Tibial nerve (tissue), 4 donors: ENCODE measurements around the gene SHROOM3. TPM values are rescaled to one million over a fixed set of nuclear protein-coding genes. Genes with fewer than 3 reads are reported as not detected.

ENCODE experiments used
- DNase-seq, 2 donors: peaks; one replicate each; pipeline ENCODE4 v3.0.0-alpha.2; 2019; ENCODE audit warnings: low spot score in 2 of 2
- H3K27ac ChIP-seq, 4 donors: fragments of 200-600 bp; sonication (generic) in 3 of 4; one replicate each; pipeline ENCODE4 v1.5.1; 2017 to 2019; ENCODE audit warnings: mild to moderate bottlenecking in 1 of 4
- H3K27me3 ChIP-seq, 2 donors: fragments of 200-600 bp; sonication (generic) in 1 of 2; one replicate each; pipeline versions ENCODE4 v1.5.1 to v1.6.0; 2017 to 2019
- H3K36me3 ChIP-seq, 3 donors: fragments of 200-600 bp; sonication (generic); one replicate each; pipeline ENCODE4 v1.5.1; 2018 to 2019
- H3K4me1 ChIP-seq, 4 donors: fragments of 200-600 bp; sonication (generic) in 3 of 4; one replicate each; pipeline ENCODE4 v1.5.1; 2017 to 2019
- H3K4me3 ChIP-seq, 4 donors: fragments of 200-600 bp; sonication (generic) in 3 of 4; one replicate each; pipeline ENCODE4 v1.5.1; 2017 to 2019; ENCODE audit warnings: mild to moderate bottlenecking in 1 of 4, moderate library complexity in 1 of 4
- H3K9me3 ChIP-seq, 4 donors: fragments of 200-600 bp; sonication (generic) in 3 of 4; one replicate each; pipeline ENCODE4 v1.5.1; 2017 to 2019
- CTCF ChIP-seq, 5 experiments: fragments of 200-600 bp in 3 of 5; fragments of 450-650 bp in 2 of 5; sonication (generic) in 3 of 5; IDR thresholded peaks; one replicate each; pipeline ENCODE4 v1.5.1; 2016 to 2019; ENCODE audit warnings: antibody characterized with exemption in 5 of 5, mild to moderate bottlenecking in 3 of 5, moderate library complexity in 2 of 5
- EP300 ChIP-seq, 2 donors: sonication (generic); formaldehyde crosslinking; IDR thresholded peaks; one replicate each; pipeline ENCODE4 v1.6.1; 2017; ENCODE audit warnings: antibody characterized with exemption in 2 of 2, mild to moderate bottlenecking in 1 of 2
- POLR2A ChIP-seq, 2 donors: fragments of 450-650 bp; IDR thresholded peaks; one replicate each; pipeline ENCODE4 v1.6.1; 2017; ENCODE audit warnings: antibody characterized with exemption in 2 of 2, mild to moderate bottlenecking in 2 of 2, moderate library complexity in 2 of 2
- WGBS, 2 donors: methylation state at CpG; one replicate each; pipeline ENCODE4 v1.1.5; 2018; 5-methylcytosine and 5-hydroxymethylcytosine counted together
- total RNA-seq, 4 donors: library from RNA; depleted of rRNA; stranded (reverse); fragments of >200 nt; gene quantifications; one replicate each; pipeline ENCODE4 v1.1.0, GENCODE V29; 2016

Gene SHROOM3
- total RNA-seq, 4 donors from 2014 or later: 28.0 to 49.8 (median 37.9) TPM

GRCh38 chr4:76677571-76678326 lies 242.7 kb downstream of the SHROOM3 start:
- Histone ChIP-seq H3K9me3 (no peaks in the 10 kb centered on the region), H3K4me3 (no peak overlapping the region), H3K4me1 (peaks cover 0 to 6% (median 2%) of the 10 kb centered on the region in 4 donors), H3K27me3 (no peaks in the 10 kb centered on the region), H3K27ac (peak overlapping the region in 1 of 4 donors; percentile 10), H3K36me3 (no peaks in the 10 kb centered on the region)
- no peak for DNase-seq
- no peak for TF ChIP-seq EP300 (IDR thresholded peaks at IDR 0.05)
- TF ChIP-seq POLR2A (IDR thresholded peaks at IDR 0.05): no peak
- no peak for TF ChIP-seq CTCF (IDR thresholded peaks at IDR 0.05)
- 69 to 82% methylated on average over 7 of the region's 7 CpGs for WGBS, 2 donors

- DNase-seq: no peak
- 82 to 88% methylated on average over 4 of the region's 4 CpGs for WGBS, 2 donors
- H3K9me3 ChIP-seq: no peaks in the 10 kb centered on the region
- H3K27me3 ChIP-seq: no peaks in the 10 kb centered on the region
- no peaks in the 10 kb centered on the region for H3K36me3 ChIP-seq
- no peak overlapping the region for H3K27ac ChIP-seq
- H3K4me3 ChIP-seq: no peak overlapping the region
- H3K4me1 ChIP-seq: no peaks in the 10 kb centered on the region
- TF ChIP-seq POLR2A (IDR thresholded peaks at IDR 0.05) (no peak), CTCF (IDR thresholded peaks at IDR 0.05) (no peak), EP300 (IDR thresholded peaks at IDR 0.05) (no peak)
Measured at GRCh38 chr4:76679691-76680090, 244.7 kb downstream of the SHROOM3 start.

- H3K27me3 ChIP-seq: no peaks in the 10 kb centered on the region
- H3K4me1 ChIP-seq: no peaks in the 10 kb centered on the region
- H3K27ac ChIP-seq: no peak overlapping the region
- TF ChIP-seq POLR2A (IDR thresholded peaks at IDR 0.05): no peak
- H3K36me3 ChIP-seq: no peaks in the 10 kb centered on the region
- DNase-seq: no peak
- H3K4me3 ChIP-seq: no peak overlapping the region
- no peaks in the 10 kb centered on the region for H3K9me3 ChIP-seq
Measured at GRCh38 chr4:76680952-76681351, 245.9 kb downstream of the SHROOM3 start.

GRCh38 chr4:76681996-76682395 lies 247.0 kb downstream of the SHROOM3 start:
- Histone ChIP-seq H3K27ac (no peak overlapping the region), H3K36me3 (no peaks in the 10 kb centered on the region), H3K4me1 (no peaks in the 10 kb centered on the region), H3K9me3 (no peaks in the 10 kb centered on the region), H3K4me3 (no peak overlapping the region), H3K27me3 (no peaks in the 10 kb centered on the region)
- WGBS, 2 donors: 38 to 45% methylated on average over 1 of the region's 1 CpG
- no peak for DNase-seq
- TF ChIP-seq EP300 (IDR thresholded peaks at IDR 0.05): no peak
- no peak for TF ChIP-seq POLR2A (IDR thresholded peaks at IDR 0.05)
- no peak for TF ChIP-seq CTCF (IDR thresholded peaks at IDR 0.05)

GRCh38 chr4:76683144-76683543 lies 248.1 kb downstream of the SHROOM3 start:
- 91 to 94% methylated on average over 3 of the region's 3 CpGs for WGBS, 2 donors
- no peak for TF ChIP-seq CTCF (IDR thresholded peaks at IDR 0.05)
- TF ChIP-seq POLR2A (IDR thresholded peaks at IDR 0.05): no peak
- TF ChIP-seq EP300 (IDR thresholded peaks at IDR 0.05): no peak
- no peak overlapping the region for H3K4me3 ChIP-seq
- no peak for DNase-seq
- H3K9me3 ChIP-seq: no peaks in the 10 kb centered on the region
- no peaks in the 10 kb centered on the region for H3K27me3 ChIP-seq
- H3K36me3 ChIP-seq: no peaks in the 10 kb centered on the region
- H3K4me1 ChIP-seq: peaks cover 0 to 7% (median 0%) of the 10 kb centered on the region in 4 donors
- no peak overlapping the region for H3K27ac ChIP-seq
